Vagina (tissue), 2 donors: ENCODE measurements around the gene BLTP1. TPM values are rescaled to one million over a fixed set of nuclear protein-coding genes. Genes with fewer than 3 reads are reported as not detected.
A peak's percentile ranks its signal among the peaks of the same experiment; 100 is the strongest.

Experiments used
- DNase-seq, 2 donors: peaks; one replicate each; pipeline ENCODE4 v3.0.0-alpha.2; 2017; ENCODE audit errors: extremely low spot score in 2 of 2
- H3K27ac ChIP-seq: fragments of 200-600 bp; sonication (generic); one replicate; pipeline ENCODE4 v1.5.1; 2019
- H3K27me3 ChIP-seq: fragments of 200-600 bp; sonication (generic); one replicate; pipeline ENCODE4 v1.5.1; 2019
- H3K36me3 ChIP-seq, 2 donors: fragments of 200-600 bp; sonication (generic); one replicate each; pipeline ENCODE4 v1.5.1; 2017 to 2019
- H3K4me1 ChIP-seq: fragments of 200-600 bp; sonication (generic); one replicate; pipeline ENCODE4 v1.5.1; 2019
- H3K4me3 ChIP-seq, 2 donors: fragments of 200-600 bp; sonication (generic); 1 replicate in 1 of 2; 2 replicates in 1 of 2; pipeline ENCODE4 v1.5.1; 2016 to 2019
- H3K9me3 ChIP-seq: fragments of 200-600 bp; sonication (generic); one replicate; pipeline ENCODE4 v1.5.1; 2019
- CTCF ChIP-seq, 3 experiments: fragments of 450-650 bp in 2 of 3; fragments of 200-600 bp in 1 of 3; sonication (generic) in 1 of 3; IDR thresholded peaks; one replicate each; pipeline ENCODE4 v1.5.1; 2017 to 2019; ENCODE audit warnings: antibody characterized with exemption in 3 of 3, mild to moderate bottlenecking in 2 of 3, moderate library complexity in 2 of 3
- POLR2A ChIP-seq, 2 donors: fragments of 450-650 bp; IDR thresholded peaks; one replicate each; pipeline ENCODE4 v1.6.1; 2017; ENCODE audit warnings: antibody characterized with exemption in 2 of 2, mild to moderate bottlenecking in 2 of 2, moderate library complexity in 2 of 2
- POLR2AphosphoS5 ChIP-seq, 2 donors: sonication (generic); formaldehyde crosslinking; IDR thresholded peaks; one replicate each; pipeline ENCODE4 v1.9.0; 2017; ENCODE audit warnings: antibody characterized with exemption in 2 of 2, mild to moderate bottlenecking in 2 of 2, low read depth in 1 of 2; ENCODE audit not compliant: insufficient read depth in 1 of 2
- intact Hi-C: fragments of 100-400 bp; cut with DNase I; formaldehyde crosslinking; loops from one replicate; pipeline ENCODE4 v1.15.1; 2023
- total RNA-seq: library from RNA; depleted of rRNA; stranded (reverse); fragments of >200 nt; gene quantifications from one replicate; pipeline ENCODE4 v1.2.3, GENCODE V29; 2016

The BLTP1 gene
- total RNA-seq, 1 donor from 2014 or later, result 94.0 TPM

DNA sequence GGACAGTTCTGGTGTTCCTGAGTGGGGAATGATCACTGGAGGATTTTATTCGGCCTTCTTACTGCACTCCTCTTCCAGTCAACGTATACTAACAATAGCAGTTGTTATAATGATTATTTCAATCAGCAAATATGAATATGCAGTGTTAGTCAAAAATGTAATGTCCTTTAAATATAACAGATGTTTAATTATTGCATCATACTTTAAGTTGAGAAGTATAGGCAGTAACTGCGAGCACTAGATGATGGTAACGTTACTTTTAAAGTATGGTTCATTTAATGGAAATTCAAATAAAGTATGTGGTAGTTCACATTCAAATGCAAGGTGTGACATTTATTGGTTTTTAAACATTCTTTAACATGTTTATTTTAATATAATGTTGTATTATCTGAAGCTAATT, 5.5 kb upstream of the BLTP1 start:
- intact Hi-C loops, result no loop called here

DNA sequence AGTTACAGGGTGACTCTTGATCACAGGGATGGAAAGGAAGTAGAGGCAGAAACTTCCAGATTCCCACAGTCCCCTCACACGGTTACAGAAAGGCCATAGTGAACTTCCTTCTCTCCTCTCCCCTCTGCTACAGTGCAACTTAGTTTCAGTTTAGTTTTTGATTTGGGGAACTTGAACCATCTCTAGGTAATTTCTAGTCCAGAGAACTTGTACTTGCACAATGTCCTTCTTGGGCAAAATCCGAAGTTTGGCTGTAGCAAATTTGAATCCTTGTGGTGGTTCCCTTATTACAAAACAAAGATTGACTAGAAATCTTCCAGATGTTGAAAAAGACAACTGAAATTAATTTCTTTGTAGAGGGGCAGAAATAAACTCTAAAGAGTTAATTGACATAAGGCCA, 1.2 kb upstream of the BLTP1 start:
- TF ChIP-seq POLR2AphosphoS5 (IDR thresholded peaks at IDR 0.05; ENCODE audit: insufficient read depth in 1 of 2, low read depth in 1 of 2) (no peak), CTCF (IDR thresholded peaks at IDR 0.05) (no peak), POLR2A (IDR thresholded peaks at IDR 0.05) (no peak)
- peaks cover 0 to 8% of the 10 kb centered on the region in 2 donors for H3K36me3 ChIP-seq

More for the DNA sequence above, 5.5 kb upstream of the BLTP1 start:
- H3K9me3 ChIP-seq, result no peaks in the 10 kb centered on the region
- no peak for DNase-seq
- H3K27ac ChIP-seq, result no peak overlapping the region
- H3K4me1 ChIP-seq, result peaks cover 14% of the 10 kb centered on the region
- no peak for TF ChIP-seq POLR2A (IDR thresholded peaks at IDR 0.05)
- no peak for TF ChIP-seq CTCF (IDR thresholded peaks at IDR 0.05)
- no peak for TF ChIP-seq POLR2AphosphoS5 (IDR thresholded peaks at IDR 0.05; ENCODE audit: insufficient read depth in 1 of 2, low read depth in 1 of 2)
- H3K27me3 ChIP-seq, result no peaks in the 10 kb centered on the region
- H3K36me3 ChIP-seq, result no peaks in the 10 kb centered on the region
- no peak overlapping the region for H3K4me3 ChIP-seq

GRCh38 chr4:122152711-122153226, 638 bp downstream of the BLTP1 start:
- Histone ChIP-seq H3K27ac (peak overlapping the region; percentile 94), H3K27me3 (no peaks in the 10 kb centered on the region), H3K4me1 (peaks cover 26% of the 10 kb centered on the region), H3K4me3 (peak overlapping the region; percentile 87 to 92), H3K36me3 (peaks cover 0 to 12% of the 10 kb centered on the region in 2 donors), H3K9me3 (no peaks in the 10 kb centered on the region)
- intact Hi-C loops, result no loop called here
- no peak for DNase-seq
- TF ChIP-seq POLR2AphosphoS5 (IDR thresholded peaks at IDR 0.05; ENCODE audit: insufficient read depth in 1 of 2, low read depth in 1 of 2) (no peak), CTCF (IDR thresholded peaks at IDR 0.05) (no peak), POLR2A (IDR thresholded peaks at IDR 0.05) (no peak)

More for the DNA sequence above, 1.2 kb upstream of the BLTP1 start:
- Histone ChIP-seq H3K4me3 (peak overlapping the region in 1 of 2 donors; percentile 92), H3K4me1 (peaks cover 26% of the 10 kb centered on the region), H3K9me3 (no peaks in the 10 kb centered on the region), H3K27ac (peak overlapping the region; percentile 94), H3K27me3 (no peaks in the 10 kb centered on the region)
- no peak for DNase-seq
- intact Hi-C loops, result no loop called here

- no peak overlapping the region for H3K4me3 ChIP-seq
- intact Hi-C loops, result no loop called here
- TF ChIP-seq POLR2A (IDR thresholded peaks at IDR 0.05) (no peak), CTCF (IDR thresholded peaks at IDR 0.05) (no peak), POLR2AphosphoS5 (IDR thresholded peaks at IDR 0.05; ENCODE audit: insufficient read depth in 1 of 2, low read depth in 1 of 2) (no peak)
- peaks cover 0 to 12% of the 10 kb centered on the region in 2 donors for H3K36me3 ChIP-seq
- H3K4me1 ChIP-seq, result peaks cover 12% of the 10 kb centered on the region
- H3K27me3 ChIP-seq, result no peaks in the 10 kb centered on the region
- DNase-seq, result no peak
- no peaks in the 10 kb centered on the region for H3K9me3 ChIP-seq
- no peak overlapping the region for H3K27ac ChIP-seq
These were observed 4.7 kb downstream of the BLTP1 start for GRCh38 chr4:122156819-122157218.

GRCh38 chr4:122163301-122163700, 11.2 kb downstream of the BLTP1 start:
- DNase-seq, result no peak
- Histone ChIP-seq H3K27me3 (no peaks in the 10 kb centered on the region), H3K27ac (no peak overlapping the region), H3K36me3 (no peaks in the 10 kb centered on the region), H3K9me3 (no peaks in the 10 kb centered on the region), H3K4me1 (no peaks in the 10 kb centered on the region), H3K4me3 (no peak overlapping the region)
- TF ChIP-seq POLR2AphosphoS5 (IDR thresholded peaks at IDR 0.05; ENCODE audit: insufficient read depth in 1 of 2, low read depth in 1 of 2) (no peak), POLR2A (IDR thresholded peaks at IDR 0.05) (no peak), CTCF (IDR thresholded peaks at IDR 0.05) (no peak)
- intact Hi-C loops, result no loop called here
